GM19193 (cell line): Measurements from ENCODE around the gene PACSIN2.

Experiments
- POLR2A ChIP-seq: IDR thresholded peaks from 4 replicates; pipeline ENCODE4 v1.6.1; 2011; ENCODE audit not compliant: insufficient read depth, insufficient read length; ENCODE audit errors: extremely low read depth

Gene PACSIN2

DNA sequence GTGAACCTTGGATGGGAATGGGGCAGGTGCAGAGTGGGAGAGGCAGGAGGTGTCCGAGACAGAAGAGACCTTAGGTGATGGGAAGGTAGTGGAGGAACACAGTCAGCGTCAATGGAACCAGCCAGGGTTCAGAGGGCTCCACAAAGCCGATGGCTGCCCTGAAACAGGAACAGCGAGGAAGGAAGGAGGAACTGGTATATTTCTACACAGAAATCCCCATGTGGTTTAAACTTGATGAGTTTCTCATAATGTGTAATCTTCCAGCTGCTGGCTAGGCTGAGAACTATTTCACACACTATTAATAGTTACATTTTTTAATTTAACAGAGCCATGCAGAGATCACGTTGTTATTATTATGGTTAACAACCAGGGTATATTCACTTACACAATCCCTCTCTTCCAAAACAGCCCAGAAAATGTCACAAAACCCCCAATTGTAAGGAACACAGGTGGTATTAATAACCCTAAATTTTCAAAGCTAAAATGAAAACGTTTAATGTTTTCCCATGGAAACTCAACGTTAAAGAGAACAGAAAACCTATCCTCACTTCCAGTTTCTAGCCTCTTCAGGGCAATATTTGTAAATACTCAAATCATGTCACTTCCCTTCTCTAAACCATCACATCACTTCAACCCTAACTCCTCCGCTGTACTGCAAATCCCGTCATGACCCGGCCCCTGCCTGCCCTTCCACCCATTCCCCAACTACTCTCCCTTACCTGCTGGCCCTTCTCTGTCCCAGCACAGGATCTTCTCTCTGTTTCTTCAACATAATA lies 83.3 kb downstream of the PACSIN2 start:
- TF ChIP-seq POLR2A = peak; percentile 32

DNA sequence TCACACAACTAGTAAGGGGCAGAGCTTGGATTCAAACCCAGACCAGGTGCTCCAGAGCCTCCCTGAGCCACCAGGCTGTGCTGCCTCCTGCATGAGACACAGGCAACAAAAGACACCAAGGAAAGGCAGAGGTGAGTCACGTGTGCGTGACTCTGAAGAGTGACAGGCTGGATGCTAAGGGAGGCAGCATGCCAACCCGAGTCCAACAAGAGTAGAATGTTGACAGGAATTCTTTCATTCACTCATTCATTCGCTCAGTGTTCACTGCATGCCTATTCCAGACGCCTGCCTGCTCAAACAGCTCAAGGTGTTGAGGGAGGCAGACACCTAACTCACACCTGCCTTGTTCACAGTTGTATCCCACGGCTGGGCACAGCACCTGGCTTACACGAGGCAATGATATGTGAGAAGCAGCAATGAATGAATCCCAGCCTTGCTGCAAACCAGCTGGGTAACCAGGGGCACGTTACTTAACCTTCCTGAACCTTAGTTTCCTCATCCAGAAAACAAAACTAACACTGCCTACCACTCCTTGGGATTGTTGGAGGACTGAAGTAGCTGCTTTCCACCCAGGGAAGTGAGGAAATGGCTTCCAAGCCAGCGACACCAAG lies 84.0 kb downstream of the PACSIN2 start:
- TF ChIP-seq POLR2A = no peak

GRCh38 chr22:42929838-42930155 lies 85.2 kb downstream of the PACSIN2 start:
- TF ChIP-seq POLR2A = no peak

- no peak for TF ChIP-seq POLR2A
Observed at GRCh38 chr22:42928969-42929837, 85.7 kb downstream of the PACSIN2 start.

GRCh38 chr22:42927966-42928365 lies 87.0 kb downstream of the PACSIN2 start:
- TF ChIP-seq POLR2A = no peak

GRCh38 chr22:42926768-42927167 lies 88.2 kb downstream of the PACSIN2 start:
- TF ChIP-seq POLR2A = no peak

DNA sequence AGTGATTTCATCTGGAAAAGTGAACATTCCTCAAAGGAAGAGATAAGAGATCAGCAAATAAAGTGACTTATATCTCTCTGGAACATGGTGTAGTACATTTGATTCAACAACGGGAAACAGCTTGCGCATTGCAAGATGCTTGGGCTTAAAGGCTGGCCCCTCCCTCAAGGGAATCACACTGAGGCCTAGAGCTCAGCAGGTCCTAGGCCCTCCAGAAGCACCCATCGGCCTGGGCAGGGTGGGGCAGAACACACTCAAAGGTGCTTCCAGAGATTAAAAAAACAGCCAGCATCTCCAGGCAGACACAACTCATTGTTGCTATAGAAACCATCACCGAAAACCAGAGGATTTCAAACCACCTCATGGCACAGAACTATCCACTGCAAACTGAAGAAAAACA lies 88.8 kb downstream of the PACSIN2 start:
- no peak for TF ChIP-seq POLR2A

DNA sequence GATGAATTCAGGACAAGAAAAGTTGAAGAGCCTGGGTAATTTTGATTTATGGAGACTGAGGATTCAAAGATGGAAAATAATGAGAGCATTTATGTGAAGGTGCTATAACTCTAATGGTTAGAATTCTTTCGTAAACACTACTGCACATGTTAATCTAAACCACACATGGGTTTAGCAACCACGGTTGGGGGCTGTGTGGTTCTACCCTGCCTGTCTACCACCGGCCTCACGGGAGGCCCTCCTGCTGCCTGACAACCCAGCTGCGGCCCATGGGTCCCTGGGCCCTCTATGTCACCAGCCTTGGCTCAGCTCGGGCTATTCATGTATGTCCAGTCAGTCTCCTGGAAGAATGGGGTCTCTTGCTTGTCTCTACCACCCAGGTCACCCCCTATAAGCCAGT lies 89.4 kb downstream of the PACSIN2 start:
- TF ChIP-seq POLR2A = no peak

DNA sequence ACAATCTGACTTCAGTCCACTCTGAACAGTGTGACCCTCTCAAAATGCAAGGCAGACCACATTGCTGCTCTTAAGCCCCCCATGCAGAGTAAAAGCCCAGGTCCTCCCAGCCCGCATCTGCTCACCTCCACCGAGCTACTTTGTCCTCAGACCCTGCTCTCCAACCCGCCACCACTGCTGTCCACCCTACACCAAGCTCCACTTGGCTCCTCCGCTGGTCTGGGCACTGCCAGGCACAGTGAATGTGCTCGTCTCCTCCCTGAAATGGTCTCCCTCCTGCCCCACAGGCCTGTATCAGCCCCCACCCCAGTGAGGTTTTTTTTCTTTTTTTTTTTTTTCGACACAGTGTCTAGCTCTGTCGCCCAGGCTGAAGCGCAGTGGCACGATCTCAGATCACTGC lies 90.5 kb downstream of the PACSIN2 start:
- TF ChIP-seq POLR2A = no peak

GRCh38 chr22:42922374-42923191 lies 92.4 kb downstream of the PACSIN2 start:
- TF ChIP-seq POLR2A = no peak

DNA sequence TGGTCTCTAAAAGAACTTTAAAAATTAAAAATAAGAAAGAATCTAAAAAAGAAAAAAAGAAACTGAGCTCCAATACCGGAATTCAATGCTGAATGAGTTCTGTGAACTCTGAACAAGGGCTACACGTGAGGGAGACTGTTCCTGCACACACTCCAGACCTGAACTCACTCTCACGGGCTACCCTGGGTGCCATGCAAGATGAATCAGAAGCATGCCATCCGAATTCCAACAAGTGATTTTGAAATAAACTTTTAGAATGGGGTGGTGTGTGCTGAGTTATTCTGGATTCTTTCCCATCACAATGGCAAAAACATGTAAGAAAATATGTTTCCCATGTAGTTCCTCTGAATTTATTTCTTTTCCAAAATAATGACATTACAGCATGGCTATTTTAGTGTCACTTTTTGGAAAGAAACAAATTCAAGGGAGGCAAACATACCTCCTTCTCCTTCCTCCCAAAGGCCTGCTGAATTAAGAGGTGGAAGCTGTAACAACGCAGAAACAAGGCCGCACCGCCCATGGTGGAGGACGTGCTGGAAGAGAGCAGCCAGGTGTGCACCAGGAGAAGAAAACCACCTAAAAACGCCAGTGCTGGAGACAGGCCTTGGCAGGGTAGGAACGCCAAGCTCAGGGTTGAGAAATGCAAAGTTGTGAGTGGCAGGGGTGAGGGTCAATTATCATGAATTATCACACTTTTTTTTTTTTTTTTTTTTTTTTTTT lies 94.7 kb downstream of the PACSIN2 start:
- TF ChIP-seq POLR2A = no peak

DNA sequence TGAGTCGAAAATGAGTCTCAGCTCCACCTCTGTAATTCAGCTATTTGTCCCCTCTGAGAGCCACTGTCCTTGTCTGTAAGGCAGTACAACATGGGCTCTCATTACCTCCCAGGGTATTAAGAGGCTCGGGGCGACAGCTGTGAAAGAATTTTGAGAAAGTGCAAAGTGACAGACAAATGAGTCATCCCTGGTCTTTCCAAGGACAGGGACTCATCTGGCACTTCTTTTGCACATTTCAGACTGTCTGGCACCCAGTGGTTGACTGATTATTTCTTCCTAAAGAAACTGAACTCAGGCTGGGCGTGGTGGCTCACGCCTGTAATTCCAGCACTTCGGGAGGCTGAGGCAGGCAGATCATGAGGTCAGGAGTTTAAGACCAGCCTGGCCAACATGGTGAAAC lies 95.8 kb downstream of the PACSIN2 start:
- TF ChIP-seq POLR2A = no peak

DNA sequence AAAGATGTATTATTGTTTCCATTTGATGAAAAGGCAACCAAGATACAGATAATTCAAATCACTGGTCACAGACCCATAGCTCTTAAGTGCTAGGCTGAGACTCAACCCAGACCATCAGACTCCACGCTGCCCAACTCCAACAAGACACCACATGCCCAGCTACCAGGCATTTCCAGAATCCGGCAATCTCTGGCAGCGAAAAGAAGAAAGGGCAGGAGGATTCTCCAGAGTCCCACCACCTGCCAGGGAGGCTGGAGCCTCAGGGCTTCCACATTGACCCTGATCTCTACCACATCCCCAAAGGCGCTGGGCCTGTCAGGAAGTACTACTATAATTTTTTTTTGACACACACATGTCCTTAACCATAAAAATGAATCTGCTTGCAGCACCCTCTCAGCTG lies 96.4 kb downstream of the PACSIN2 start:
- no peak for TF ChIP-seq POLR2A

GRCh38 chr22:42915980-42916765 lies 98.8 kb downstream of the PACSIN2 start:
- TF ChIP-seq POLR2A = no peak

- no peak for TF ChIP-seq POLR2A
Observed at GRCh38 chr22:42914511-42915076, 100.4 kb downstream of the PACSIN2 start.
